Panc1 (cell line): ENCODE measurements around the gene DNMT3A.

Experiments used
- SIN3A ChIP-seq: IDR thresholded peaks from 2 replicates; pipeline ENCODE4 v1.6.1; 2012; ENCODE audit warnings: low read depth, mild to moderate bottlenecking, low read length, moderate library complexity, borderline replicate concordance; ENCODE audit not compliant: insufficient read depth
- TF ChIP-seq, protein P1 (sequence below): fragments of 450-650 bp; IDR thresholded peaks from 2 replicates; pipeline ENCODE4 v1.5.1; 2017; ENCODE audit warnings: mild to moderate bottlenecking

DNA sequence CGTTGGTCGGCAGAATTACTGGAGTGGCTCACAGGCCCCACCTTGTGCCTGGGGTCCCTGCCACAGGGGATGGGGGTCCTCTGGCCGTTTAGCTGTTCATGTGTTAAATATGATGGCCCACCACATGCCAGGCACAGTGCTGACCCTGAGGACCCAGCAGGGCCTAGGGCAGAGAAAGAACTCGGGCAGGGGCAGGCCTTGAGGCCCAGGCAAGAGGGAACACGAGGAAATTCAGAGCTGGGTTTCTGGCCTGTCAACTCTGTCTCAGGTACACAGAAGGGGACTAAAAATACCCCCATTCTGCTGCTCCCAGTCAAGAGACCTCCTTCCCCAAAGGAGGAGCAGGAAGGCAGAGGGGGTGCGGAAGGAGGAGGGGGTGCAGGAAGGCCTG, 66.2 kb downstream of the DNMT3A start:
- TF ChIP-seq, protein P1, sequence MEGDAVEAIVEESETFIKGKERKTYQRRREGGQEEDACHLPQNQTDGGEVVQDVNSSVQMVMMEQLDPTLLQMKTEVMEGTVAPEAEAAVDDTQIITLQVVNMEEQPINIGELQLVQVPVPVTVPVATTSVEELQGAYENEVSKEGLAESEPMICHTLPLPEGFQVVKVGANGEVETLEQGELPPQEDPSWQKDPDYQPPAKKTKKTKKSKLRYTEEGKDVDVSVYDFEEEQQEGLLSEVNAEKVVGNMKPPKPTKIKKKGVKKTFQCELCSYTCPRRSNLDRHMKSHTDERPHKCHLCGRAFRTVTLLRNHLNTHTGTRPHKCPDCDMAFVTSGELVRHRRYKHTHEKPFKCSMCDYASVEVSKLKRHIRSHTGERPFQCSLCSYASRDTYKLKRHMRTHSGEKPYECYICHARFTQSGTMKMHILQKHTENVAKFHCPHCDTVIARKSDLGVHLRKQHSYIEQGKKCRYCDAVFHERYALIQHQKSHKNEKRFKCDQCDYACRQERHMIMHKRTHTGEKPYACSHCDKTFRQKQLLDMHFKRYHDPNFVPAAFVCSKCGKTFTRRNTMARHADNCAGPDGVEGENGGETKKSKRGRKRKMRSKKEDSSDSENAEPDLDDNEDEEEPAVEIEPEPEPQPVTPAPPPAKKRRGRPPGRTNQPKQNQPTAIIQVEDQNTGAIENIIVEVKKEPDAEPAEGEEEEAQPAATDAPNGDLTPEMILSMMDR, result no peak
- TF ChIP-seq SIN3A, result no peak
